GM19025 (cell line): ENCODE results near the gene GABBR2.

ENCODE experiments used
- ATAC-seq: cut with Tn5 transposase; IDR thresholded peaks from one replicate; pipeline ENCODE4 v1.9.1; 2021; ENCODE audit warnings: mild to moderate bottlenecking, low read depth, moderate library complexity; ENCODE audit not compliant: unreplicated experiment

Gene GABBR2

DNA sequence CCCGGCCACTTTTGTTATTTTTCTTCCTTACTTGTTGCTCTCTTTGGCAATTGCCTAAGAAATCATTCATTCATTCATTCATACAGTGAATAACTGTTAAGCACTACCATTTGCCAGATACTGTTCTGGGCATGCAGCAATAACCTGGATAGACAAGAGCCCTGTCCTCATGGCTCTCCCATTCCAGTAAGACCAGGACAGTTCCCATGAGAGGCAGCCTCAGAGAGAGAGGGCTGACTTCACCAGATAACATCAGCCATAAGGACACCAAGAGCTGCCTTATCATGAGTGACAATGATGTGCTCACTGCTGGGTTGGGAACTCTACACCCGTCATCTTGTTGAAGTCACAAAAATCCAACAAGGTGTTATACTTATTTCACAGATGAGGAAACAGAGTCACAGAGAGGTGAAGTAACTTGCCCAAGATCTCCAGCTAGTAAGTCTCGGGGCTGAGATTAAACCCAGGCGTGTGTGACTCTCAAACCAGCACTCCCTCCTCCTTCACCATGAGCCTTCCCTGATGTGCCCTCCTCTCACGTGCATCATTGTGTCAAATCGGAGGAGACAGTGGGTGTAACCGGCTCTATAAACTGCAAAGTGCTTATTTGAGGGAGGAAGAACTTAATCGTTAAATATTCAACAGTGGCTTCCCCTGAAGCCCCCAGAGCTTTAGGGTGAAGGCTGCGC is 392.1 kb downstream of the GABBR2 start:
- ATAC-seq, result no peak

DNA sequence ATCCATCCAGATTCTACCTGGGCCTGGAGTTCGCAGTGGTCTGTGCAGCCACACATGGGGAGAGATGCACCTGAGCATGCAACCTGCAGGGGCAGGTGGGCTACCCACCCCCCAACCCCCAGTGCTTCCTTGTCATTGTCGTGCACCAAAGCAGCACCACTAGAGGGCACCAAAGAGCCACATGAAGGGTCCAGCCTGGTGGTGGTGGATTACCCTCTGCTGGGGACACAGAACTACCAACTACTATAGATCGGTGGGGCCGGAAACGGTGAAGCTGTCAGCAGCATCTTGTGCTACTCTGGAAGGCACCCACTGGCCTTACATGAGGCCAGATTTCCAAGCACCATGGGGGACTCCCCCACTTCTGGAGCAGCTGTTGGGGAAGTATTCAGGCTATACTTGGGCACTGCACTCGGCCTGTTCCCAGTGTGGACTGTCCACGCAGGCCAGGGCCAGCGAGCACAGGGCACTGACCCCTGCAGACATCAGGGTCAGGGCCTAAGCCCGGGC is 393.1 kb downstream of the GABBR2 start:
- ATAC-seq, result no peak

DNA sequence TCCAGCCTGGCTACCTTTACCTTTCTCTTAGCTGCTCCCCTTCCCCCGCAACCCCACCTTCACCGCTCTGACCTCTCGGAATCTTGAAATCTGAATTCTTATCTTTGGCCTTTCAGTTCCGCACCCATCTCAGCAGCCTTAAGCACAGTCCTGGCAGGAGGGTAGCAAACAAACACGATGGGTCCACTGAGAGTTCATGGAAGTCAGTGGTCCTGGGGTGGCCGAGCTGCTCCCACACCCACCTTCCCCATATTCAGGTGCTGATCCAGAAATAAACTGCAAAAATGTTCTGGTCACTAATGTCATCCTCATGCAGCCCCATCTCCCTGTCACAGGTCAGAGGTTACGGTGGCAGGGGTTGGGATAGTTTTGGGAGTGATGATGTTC is 393.7 kb downstream of the GABBR2 start:
- no peak for ATAC-seq

DNA sequence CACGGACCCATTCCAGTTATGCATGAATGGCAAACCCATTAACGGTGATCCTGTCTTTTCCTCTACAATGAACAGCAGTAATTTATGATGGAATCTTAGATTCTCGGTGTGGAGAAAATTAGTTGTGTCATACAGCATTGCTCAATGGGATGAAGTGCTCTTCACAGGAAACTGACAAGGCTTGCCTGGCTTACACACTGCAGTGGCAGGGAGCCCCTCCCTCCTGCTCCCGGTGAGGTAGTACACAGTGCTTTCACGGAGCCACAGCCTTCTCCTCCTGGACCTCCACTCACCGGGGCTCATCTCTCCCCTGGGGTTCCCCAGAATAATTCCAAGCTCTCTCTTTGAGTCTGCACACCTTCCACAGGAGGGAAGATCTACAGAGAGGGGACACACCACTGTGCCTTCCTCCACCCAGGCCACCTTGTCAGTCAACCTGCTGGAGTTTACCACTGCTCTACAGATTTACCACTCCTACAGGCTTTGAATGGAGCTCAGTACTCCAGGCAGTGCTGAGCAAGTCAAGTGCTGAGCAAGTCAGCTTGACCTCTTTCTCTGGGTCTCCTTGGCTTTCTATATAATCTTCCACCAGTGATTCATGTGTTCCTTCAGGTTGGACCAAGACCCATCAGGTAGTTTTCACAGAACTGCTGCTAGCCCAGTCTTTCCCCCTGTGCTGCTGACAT is 394.2 kb downstream of the GABBR2 start:
- ATAC-seq, result no peak

DNA sequence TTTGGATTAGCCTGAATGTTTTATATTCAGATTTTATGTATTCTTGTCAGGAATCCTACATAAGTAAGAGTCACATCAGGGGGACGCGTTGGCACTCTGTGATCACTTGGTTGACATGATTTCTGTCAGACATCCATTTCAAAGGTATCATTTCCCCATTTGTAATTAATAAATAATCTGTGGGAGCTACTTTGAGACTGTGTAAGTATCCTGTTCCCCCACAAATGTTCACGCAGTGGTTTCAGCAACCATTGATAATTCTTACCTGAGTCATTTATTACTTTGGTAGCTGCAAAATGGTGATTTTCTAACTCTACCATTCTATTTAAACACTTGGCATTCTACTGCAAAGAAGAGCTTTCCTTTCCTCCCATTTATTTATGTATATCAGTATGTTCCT is 396.4 kb downstream of the GABBR2 start:
- ATAC-seq, result peak; percentile 54

DNA sequence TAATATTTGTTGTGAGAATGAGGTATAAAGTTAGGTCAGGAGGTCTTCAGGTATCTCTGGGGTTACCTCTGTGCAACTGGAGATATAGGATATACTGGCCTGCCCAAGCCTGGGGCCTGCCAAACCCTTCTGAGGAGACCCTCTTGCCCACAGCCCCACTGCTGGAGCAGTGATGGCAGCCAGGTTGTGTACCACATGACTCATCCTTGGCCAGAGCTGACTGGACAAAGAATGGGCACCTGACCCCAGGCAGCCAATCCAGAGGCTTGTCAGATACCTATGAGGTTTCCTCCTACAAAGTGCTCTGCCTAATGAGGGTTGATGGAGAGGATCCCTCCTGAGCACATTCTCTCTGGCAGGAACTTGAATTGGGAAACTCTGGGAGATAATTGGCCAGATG is 397.2 kb downstream of the GABBR2 start:
- ATAC-seq, result no peak

DNA sequence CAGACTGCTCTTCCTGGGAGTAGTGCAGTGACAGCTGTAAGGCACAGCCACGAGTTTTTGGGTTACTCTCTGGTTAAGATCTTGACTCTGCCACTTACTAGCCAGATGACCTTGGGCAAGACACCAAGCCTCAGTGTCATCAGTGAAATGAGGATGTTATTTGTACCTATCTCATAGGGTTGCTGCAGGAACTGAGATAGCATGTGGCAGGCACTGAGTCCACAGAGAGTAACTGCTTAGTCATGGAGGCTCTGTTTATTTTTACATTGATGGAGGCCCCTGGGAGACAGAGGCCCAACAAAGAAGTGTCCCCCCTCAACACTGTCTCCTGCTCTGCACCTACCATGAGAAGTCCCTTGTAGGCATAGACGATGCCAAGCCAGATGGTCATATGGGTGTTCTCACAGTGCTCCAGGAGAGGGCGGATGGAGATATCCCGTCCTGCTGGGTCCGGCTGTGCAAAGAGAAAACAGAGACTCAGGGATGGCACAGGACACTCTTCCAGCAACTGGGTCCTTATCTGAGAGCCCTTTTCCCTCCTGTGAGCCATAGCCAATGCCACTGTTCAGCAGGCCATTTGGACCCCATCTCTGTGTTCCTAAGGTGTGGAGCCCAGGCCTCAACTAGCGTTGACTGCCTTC is 397.9 kb downstream of the GABBR2 start:
- ATAC-seq, result no peak

DNA sequence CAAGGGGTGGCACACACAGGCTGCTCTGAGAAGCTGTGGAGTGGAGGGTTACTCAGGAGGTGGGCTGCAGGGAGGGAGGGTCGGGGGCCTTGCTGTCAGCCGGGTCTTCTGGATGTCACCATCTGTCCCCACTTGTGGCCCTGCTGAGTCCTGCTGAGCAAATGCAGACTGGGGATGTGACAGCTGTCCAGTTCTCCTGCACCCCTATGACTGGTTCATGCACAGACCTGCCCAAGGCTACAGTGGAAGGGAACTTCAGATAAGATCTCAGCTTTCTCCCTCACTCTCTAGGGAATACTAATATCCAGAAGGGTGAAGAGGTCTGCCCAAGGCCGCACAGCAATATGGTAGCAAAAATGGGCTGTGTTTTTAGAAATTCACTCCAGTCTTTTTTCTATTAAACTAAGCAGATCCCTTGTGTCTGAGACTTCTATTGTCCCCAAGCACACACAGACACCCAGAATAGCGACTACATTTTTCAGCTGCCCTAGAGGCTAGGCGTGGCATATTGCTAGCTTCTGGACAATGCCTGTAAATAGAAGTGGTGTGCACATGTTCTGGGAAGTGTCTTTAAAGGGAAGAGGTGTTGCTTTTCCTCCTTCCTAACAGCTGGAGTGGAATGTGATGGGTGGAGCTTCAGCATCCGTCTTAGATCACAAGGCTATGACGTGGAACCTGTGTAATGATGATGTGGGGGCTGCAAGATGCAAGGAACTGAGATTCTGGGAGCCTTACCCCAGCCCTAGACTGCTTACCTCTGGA is 402.2 kb downstream of the GABBR2 start:
- no peak for ATAC-seq

DNA sequence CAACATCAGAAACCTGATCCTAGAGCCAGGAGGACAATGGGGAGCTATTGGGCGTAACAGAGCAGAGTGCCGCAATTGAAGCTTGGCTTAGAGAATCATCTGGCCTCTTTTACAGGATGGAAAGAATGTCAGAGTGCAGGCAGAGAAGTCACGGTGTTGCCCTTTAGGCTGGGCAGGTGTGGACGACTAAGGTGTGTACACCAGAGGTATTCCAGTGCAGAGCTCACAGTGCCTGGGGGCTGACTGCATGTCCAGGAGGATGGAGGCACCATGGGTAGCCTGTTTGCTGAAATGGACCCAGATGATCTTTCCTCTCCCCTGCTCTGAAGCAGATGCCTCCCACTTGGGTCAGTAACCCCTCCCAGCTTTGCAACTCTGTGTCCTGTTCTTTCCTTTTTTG is 404.4 kb downstream of the GABBR2 start:
- no peak for ATAC-seq

DNA sequence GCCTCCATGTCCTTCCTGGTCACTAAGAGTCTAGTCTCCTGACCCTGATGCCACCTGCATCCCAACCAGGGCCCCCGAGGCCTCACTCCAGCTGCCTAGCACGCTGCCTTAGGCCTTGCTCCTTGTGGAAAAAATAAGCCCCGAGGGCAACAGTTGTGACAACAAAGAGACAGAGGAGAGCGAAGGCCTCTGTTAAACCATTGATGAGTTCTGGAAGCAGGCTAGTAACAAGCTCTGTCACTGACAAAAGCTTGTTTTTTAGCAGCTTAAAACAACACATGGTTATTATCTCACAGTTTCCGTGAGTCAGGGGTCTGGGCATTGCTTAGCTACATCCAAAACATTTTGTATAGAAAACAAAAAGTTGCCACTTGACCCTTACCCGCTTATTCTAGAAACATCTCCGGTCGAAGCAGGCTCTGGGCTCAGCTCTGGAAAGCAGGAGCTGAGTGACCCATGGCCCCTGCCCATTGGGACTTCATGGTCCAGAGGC is 405.1 kb downstream of the GABBR2 start:
- ATAC-seq, result no peak

DNA sequence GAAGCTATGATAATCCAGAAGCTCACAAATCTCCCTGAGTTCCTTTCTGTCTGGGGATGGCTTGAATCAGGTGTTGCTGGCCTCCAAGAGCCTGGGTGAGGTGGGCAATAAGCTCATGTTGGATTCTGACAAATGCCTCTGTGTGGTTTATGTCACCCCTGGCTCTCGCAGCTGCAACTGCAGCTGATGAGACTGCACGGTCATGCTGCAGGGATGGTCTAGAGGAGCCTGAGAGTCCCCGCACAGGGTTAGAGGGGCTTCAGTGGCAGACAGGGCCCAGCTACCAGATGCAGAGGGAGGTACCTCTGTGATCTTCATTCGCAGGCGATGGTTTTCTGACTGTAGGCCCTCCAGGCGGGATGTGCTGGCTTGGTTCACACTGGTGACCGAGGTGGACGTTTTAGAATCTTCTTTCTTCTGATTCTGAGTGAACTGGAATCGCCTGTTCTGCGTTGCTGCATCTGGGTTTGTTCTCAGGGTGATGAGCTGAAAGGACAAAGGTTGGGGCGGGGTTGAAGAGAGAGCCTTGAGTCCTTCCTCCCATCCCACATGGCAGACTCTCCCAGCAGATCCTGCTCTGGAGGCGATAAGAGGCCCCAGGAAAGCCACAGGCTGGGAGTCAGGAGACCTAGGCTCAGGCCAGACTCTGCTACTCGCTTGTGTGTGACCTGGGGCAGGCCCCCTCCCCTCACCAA is 405.6 kb downstream of the GABBR2 start:
- ATAC-seq, result no peak

DNA sequence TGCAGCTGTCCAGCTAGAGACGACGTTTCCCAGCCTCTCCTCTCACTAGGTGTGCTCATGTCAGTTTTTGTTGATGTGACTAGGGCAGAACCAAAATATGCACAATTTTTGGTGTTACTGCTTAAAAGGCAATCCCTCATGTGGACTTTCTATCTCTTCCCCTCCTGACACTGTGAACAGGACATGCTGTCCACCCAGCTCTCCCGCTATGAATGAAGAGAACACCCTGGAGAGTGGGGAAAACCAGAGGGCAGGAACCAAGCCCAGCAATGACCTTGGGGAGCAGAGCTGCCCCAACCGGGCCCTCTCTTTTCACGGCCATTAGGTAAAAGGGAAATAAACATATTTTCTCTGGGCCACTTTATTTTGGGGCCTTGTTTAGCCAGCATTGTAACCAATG is 406.6 kb downstream of the GABBR2 start:
- ATAC-seq, result no peak

DNA sequence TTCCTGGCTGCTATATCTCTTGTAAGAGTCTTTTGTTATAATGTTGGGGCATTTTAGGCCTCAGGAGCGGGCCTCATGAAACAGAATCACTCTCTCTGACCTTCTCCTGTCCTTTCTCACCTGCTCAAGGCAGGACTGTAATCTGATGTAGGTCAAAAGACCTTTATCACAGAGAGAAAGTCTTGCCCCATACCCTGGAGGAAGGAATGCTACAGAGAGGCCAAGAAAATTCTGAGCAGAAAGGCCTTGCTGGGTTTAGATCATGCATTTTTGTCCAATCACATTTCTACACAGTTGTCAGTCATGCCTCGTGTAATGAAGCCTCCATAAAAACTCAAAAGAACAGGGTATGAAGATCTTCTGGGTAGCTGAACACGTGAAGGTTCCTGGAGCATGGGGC is 408.1 kb downstream of the GABBR2 start:
- ATAC-seq, result no peak

DNA sequence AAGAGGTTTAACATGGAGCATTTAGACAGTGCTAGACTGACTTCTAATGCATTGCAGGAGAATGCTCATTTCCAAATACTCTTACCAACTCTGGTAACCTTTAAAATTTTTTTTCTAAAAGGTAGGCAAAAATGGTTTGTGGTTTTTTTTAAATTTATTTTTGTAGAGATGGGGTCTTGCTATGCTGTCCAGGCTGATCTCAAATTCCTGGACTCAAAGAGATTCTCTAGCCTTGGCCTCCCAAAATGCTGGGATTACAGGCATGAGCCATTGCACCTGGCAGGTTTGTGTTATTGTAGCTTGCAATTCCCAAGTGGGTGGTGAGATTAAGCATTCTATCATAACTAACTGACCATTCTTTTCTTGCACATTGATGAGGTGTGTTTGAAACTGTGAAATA is 410.3 kb downstream of the GABBR2 start:
- no peak for ATAC-seq

DNA sequence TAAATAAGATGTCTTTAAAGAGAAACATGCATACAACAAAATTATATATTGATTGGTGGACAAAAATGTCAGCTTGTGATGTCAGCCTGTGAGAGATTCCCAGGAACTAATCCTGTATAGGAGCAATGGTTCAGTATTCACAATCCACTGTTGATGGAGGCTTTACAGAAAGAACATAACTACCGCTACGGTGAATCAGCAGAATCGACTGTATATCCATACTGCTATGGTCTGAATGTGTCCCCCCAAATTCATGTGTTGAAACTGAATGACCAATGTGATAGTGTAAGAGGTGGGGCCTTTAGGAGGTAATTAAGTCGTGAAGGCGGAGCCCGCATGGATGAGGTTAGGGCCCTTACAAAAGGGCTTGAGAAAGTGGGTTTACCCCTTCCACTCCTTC is 412.9 kb downstream of the GABBR2 start:
- ATAC-seq, result no peak

DNA sequence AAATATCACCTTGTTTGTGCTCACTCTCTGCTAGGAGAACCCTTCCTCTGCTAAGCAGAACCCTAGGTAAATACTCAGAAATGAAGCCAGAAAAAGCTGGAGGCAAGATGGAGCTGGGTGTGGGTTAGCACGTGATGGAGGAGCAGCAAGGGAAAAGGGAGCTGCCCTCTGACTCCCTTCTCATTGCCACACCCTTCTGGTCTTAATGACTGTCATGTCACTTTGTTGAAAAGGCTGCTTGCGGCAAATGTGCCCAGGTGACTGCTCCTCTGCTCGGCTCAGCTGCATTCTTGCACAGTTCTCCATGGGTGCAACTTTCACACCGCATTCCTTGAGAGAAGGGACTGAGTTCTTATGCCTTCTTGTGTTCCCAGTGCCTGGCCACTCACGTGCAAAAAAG is 416.9 kb downstream of the GABBR2 start:
- ATAC-seq, result no peak

DNA sequence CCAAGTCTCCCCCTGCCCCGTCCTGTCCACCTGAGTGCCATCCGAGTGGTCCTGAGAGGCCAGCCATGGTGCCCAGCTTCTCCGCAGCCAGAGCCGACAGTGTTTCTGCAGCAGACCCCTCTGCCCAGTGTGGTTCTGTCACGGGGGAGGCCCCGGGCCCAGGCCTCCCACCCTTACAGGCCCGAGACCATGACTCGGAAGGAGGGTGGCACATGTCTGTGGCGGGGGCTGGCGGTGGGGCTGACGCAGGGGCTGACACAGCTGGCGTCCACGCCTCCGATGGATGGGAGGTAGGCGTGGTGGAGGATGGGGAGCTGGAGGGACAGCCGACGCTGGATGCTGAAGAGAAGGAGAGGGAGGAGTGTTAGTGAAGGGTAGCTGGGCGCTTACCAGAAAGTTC is 418.3 kb downstream of the GABBR2 start:
- no peak for ATAC-seq

DNA sequence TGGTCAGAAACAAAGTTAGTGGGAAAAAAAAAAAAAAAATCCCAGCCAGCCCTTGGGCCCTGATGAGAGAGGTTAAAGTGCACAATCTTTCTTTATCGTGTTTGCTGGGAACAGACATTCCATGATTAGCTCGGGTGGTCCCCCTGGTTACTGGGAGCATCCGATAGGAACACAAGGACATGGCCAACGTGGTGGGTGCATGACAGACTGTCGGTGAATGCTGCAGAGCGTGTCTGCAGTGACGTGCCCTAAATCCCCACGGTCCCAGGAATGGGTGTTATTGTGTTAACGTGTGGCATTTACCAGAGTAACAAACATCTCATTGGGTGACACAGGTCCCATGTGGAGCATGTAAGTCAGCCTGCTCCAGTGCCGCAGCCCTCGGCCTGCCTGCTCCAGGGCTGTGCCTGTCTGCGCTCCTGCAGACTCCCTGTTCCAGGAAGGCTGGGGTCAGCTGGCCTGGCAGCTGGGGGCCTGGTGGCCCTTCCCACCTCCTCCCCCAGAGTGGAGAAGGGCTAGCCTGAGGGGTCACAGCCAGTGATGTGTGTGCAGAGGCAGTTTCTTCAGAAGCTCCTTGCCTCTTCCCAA is 419.0 kb downstream of the GABBR2 start:
- no peak for ATAC-seq

DNA sequence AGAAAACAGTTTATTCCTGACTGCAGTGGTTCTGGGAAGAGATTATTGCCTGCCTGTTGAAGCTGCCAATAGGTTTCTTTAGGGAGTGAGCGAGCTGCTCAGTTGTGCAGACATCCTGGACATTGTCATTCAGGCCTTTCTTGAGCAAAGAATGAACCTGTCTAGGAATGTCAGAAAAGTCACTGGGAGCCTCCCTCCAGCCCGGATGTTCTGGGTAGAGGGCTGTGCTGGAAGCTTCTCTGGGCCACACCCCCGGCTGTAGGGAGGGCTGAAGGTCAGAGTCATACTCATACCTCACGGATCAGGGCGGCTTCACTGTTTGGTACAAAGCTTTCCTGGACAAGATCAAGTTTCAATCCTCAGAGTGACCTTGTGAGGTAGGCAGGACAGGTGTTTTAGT is 419.9 kb downstream of the GABBR2 start:
- ATAC-seq, result no peak

DNA sequence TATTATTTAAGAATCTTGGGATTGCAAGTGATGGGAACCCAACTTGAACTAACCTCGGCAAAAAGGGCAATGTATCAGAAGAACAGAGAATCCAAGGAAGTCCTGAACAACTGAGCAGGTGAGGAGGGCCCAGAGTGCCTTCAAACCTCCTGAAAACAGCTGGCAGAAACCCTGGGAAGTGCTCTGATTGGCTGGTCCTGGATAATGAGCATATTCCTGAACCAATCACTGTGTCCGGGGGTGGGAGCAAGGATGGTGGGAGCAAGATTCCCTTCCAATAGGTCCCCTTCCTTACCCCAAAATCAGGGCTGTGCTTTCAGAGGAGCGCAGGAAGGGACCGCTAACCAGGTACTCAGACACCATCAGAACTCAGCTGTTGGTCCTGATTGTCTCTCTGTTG is 421.4 kb downstream of the GABBR2 start:
- ATAC-seq, result no peak
